Activated CD4-positive, alpha-beta memory T cell treated with anti-CD3 and anti-CD28 coated beads, Interleukin-2, amount 10 ng/mL, durations not matched to agents 7 days and 5 days (primary cell): ENCODE measurements around the gene TRRAP. TPM values are rescaled to one million over a fixed set of nuclear protein-coding genes. Genes with fewer than 3 reads are reported as not detected.
A peak's percentile ranks its signal among the peaks of the same experiment; 100 is the strongest.

Source experiments
- CTCF ChIA-PET: fragments of 350-600 bp; sonication (Branson Sonifier 250); formaldehyde crosslinking; loops from one replicate; lab custom pipeline; 2021; ENCODE audit warnings: antibody characterized with exemption, inconsistent platforms; lab: Charles Lee
- POLR2A ChIA-PET: fragments of 350-600 bp; sonication (Branson Sonifier 250); formaldehyde crosslinking; loops from one replicate; lab custom pipeline; 2021; ENCODE audit warnings: antibody characterized with exemption; lab: Charles Lee
- DNase-seq: peaks from one replicate; pipeline ENCODE4 v3.0.0-alpha.2; 2020
- H3K27ac Mint-ChIP-seq: one replicate; pipeline ENCODE4 v1.8.0; 2021; ENCODE audit warnings: mild to moderate bottlenecking, mixed read lengths
- H3K27me3 Mint-ChIP-seq: one replicate; pipeline ENCODE4 v1.8.0; 2021; ENCODE audit warnings: mixed read lengths
- H3K36me3 Mint-ChIP-seq: one replicate; pipeline ENCODE4 v1.8.0; 2021; ENCODE audit warnings: low read depth, mixed read lengths
- H3K4me1 Mint-ChIP-seq: one replicate; pipeline ENCODE4 v1.8.0; 2021; ENCODE audit warnings: mixed read lengths
- H3K4me3 Mint-ChIP-seq: one replicate; pipeline ENCODE4 v1.8.0; 2021; ENCODE audit warnings: mild to moderate bottlenecking, mixed read lengths
- H3K9me3 Mint-ChIP-seq: one replicate; pipeline ENCODE4 v1.8.0; 2021; ENCODE audit warnings: mixed read lengths
- total RNA-seq, 2 experiments: library from RNA; stranded (reverse); gene quantifications; one replicate each; pipeline ENCODE4 v1.2.3, GENCODE V29; 2021

The TRRAP gene
- total RNA-seq, 2 experiments from 2014 or later, result 47.8 to 54.3 TPM

- POLR2A ChIA-PET, result no interaction called here
- Mint-ChIP-seq H3K4me1 (no peaks in the 10 kb centered on the region), H3K27me3 (no peaks in the 10 kb centered on the region), H3K36me3 (peaks cover 56% of the 10 kb centered on the region), H3K27ac (no peak overlapping the region), H3K4me3 (no peak overlapping the region), H3K9me3 (no peaks in the 10 kb centered on the region)
- DNase-seq, result no peak
- CTCF ChIA-PET, result no interaction called here
These were observed 65.0 kb downstream of the TRRAP start for GRCh38 chr7:98943336-98943735.

GRCh38 chr7:98944386-98944785, 66.1 kb downstream of the TRRAP start:
- Mint-ChIP-seq H3K27ac (no peak overlapping the region), H3K27me3 (no peaks in the 10 kb centered on the region), H3K4me1 (no peaks in the 10 kb centered on the region), H3K9me3 (no peaks in the 10 kb centered on the region), H3K36me3 (peaks cover 53% of the 10 kb centered on the region), H3K4me3 (no peak overlapping the region)
- ChIA-PET CTCF (interaction anchor here (1.1 kb wide), 1 partner anchor 12 kb away, joined by 3 read pairs; no protein-coding TSS in a partner anchor), POLR2A (interaction anchor here (0.9 kb wide), 1 partner anchor 16 kb away, joined by 3 read pairs; no protein-coding TSS in a partner anchor)
- DNase-seq, result no peak

- CTCF ChIA-PET, result no interaction called here
These were observed 67.5 kb downstream of the TRRAP start for GRCh38 chr7:98945852-98946251.

GRCh38 chr7:98946389-98946788, 68.1 kb downstream of the TRRAP start:
- CTCF ChIA-PET, result interaction anchor here (0.6 kb wide), 1 partner anchor 13 kb away, joined by 3 read pairs; no protein-coding TSS in a partner anchor
- H3K4me1 Mint-ChIP-seq, result no peaks in the 10 kb centered on the region
- POLR2A ChIA-PET, result no interaction called here

More at GRCh38 chr7:98945852-98946251, 67.5 kb downstream of the TRRAP start:
- no peak overlapping the region for H3K27ac Mint-ChIP-seq
- POLR2A ChIA-PET, result no interaction called here
- no peaks in the 10 kb centered on the region for H3K27me3 Mint-ChIP-seq
- no peaks in the 10 kb centered on the region for H3K4me1 Mint-ChIP-seq
- peaks cover 61% of the 10 kb centered on the region for H3K36me3 Mint-ChIP-seq
- H3K9me3 Mint-ChIP-seq, result no peaks in the 10 kb centered on the region
- DNase-seq, result no peak
- H3K4me3 Mint-ChIP-seq, result no peak overlapping the region

GRCh38 chr7:98949336-98950044, 71.2 kb downstream of the TRRAP start:
- peaks cover 74% of the 10 kb centered on the region for H3K36me3 Mint-ChIP-seq
- ChIA-PET POLR2A (no interaction called here), CTCF (no interaction called here)
- no peaks in the 10 kb centered on the region for H3K9me3 Mint-ChIP-seq
- no peak overlapping the region for H3K27ac Mint-ChIP-seq
- no peaks in the 10 kb centered on the region for H3K4me1 Mint-ChIP-seq
- H3K27me3 Mint-ChIP-seq, result no peaks in the 10 kb centered on the region
- H3K4me3 Mint-ChIP-seq, result no peak overlapping the region
- DNase-seq, result no peak

More at GRCh38 chr7:98946389-98946788, 68.1 kb downstream of the TRRAP start:
- peak overlapping the region; percentile 66 for H3K27ac Mint-ChIP-seq
- H3K27me3 Mint-ChIP-seq, result no peaks in the 10 kb centered on the region
- H3K4me3 Mint-ChIP-seq, result no peak overlapping the region
- H3K9me3 Mint-ChIP-seq, result no peaks in the 10 kb centered on the region
- peaks cover 60% of the 10 kb centered on the region for H3K36me3 Mint-ChIP-seq
- DNase-seq, result no peak

GRCh38 chr7:98955992-98956391, 77.7 kb downstream of the TRRAP start:
- Mint-ChIP-seq H3K4me3 (no peak overlapping the region), H3K36me3 (peaks cover 81% of the 10 kb centered on the region), H3K9me3 (no peaks in the 10 kb centered on the region), H3K4me1 (no peaks in the 10 kb centered on the region), H3K27ac (no peak overlapping the region), H3K27me3 (no peaks in the 10 kb centered on the region)
- CTCF ChIA-PET, result no interaction called here
- DNase-seq, result no peak
- POLR2A ChIA-PET, result no interaction called here

GRCh38 chr7:98956469-98956868, 78.1 kb downstream of the TRRAP start:
- ChIA-PET POLR2A (no interaction called here), CTCF (no interaction called here)
- H3K4me1 Mint-ChIP-seq, result no peaks in the 10 kb centered on the region
- H3K4me3 Mint-ChIP-seq, result no peak overlapping the region
- H3K27ac Mint-ChIP-seq, result no peak overlapping the region
- H3K36me3 Mint-ChIP-seq, result peaks cover 82% of the 10 kb centered on the region
- H3K9me3 Mint-ChIP-seq, result no peaks in the 10 kb centered on the region
- no peak for DNase-seq
- H3K27me3 Mint-ChIP-seq, result no peaks in the 10 kb centered on the region

GRCh38 chr7:98956937-98957336, 78.6 kb downstream of the TRRAP start:
- no peaks in the 10 kb centered on the region for H3K4me1 Mint-ChIP-seq
- no peak for DNase-seq
- H3K27ac Mint-ChIP-seq, result no peak overlapping the region
- no peaks in the 10 kb centered on the region for H3K9me3 Mint-ChIP-seq
- ChIA-PET POLR2A (no interaction called here), CTCF (no interaction called here)
- no peak overlapping the region for H3K4me3 Mint-ChIP-seq
- no peaks in the 10 kb centered on the region for H3K27me3 Mint-ChIP-seq
- peaks cover 80% of the 10 kb centered on the region for H3K36me3 Mint-ChIP-seq

GRCh38 chr7:98957766-98958165, 79.4 kb downstream of the TRRAP start:
- Mint-ChIP-seq H3K27me3 (no peaks in the 10 kb centered on the region), H3K27ac (no peak overlapping the region), H3K4me1 (no peaks in the 10 kb centered on the region), H3K9me3 (no peaks in the 10 kb centered on the region), H3K4me3 (no peak overlapping the region), H3K36me3 (peaks cover 80% of the 10 kb centered on the region)
- ChIA-PET CTCF (no interaction called here), POLR2A (no interaction called here)
- no peak for DNase-seq

GRCh38 chr7:98958968-98959367, 80.6 kb downstream of the TRRAP start:
- Mint-ChIP-seq H3K36me3 (peaks cover 69% of the 10 kb centered on the region), H3K4me3 (no peak overlapping the region), H3K9me3 (no peaks in the 10 kb centered on the region), H3K27me3 (no peaks in the 10 kb centered on the region), H3K4me1 (no peaks in the 10 kb centered on the region), H3K27ac (no peak overlapping the region)
- no peak for DNase-seq
- POLR2A ChIA-PET, result no interaction called here
- CTCF ChIA-PET, result no interaction called here

- Mint-ChIP-seq H3K27ac (no peak overlapping the region), H3K9me3 (no peaks in the 10 kb centered on the region), H3K36me3 (peaks cover 72% of the 10 kb centered on the region), H3K27me3 (no peaks in the 10 kb centered on the region), H3K4me3 (no peak overlapping the region), H3K4me1 (no peaks in the 10 kb centered on the region)
- POLR2A ChIA-PET, result no interaction called here
- no peak for DNase-seq
- CTCF ChIA-PET, result no interaction called here
These were observed 85.0 kb downstream of the TRRAP start for GRCh38 chr7:98963305-98963704.

GRCh38 chr7:98964596-98964995, 86.3 kb downstream of the TRRAP start:
- Mint-ChIP-seq H3K4me1 (no peaks in the 10 kb centered on the region), H3K27ac (no peak overlapping the region), H3K36me3 (peaks cover 73% of the 10 kb centered on the region), H3K9me3 (no peaks in the 10 kb centered on the region), H3K4me3 (no peak overlapping the region), H3K27me3 (no peaks in the 10 kb centered on the region)
- POLR2A ChIA-PET, result interaction anchor here (0.6 kb wide), 1 partner anchor 392 kb away, joined by 3 read pairs; no protein-coding TSS in a partner anchor
- CTCF ChIA-PET, result no interaction called here
- DNase-seq, result no peak

- H3K4me1 Mint-ChIP-seq, result no peaks in the 10 kb centered on the region
- ChIA-PET POLR2A (no interaction called here), CTCF (no interaction called here)
- H3K9me3 Mint-ChIP-seq, result no peaks in the 10 kb centered on the region
- no peak for DNase-seq
- no peak overlapping the region for H3K27ac Mint-ChIP-seq
- no peak overlapping the region for H3K4me3 Mint-ChIP-seq
- peaks cover 82% of the 10 kb centered on the region for H3K36me3 Mint-ChIP-seq
- H3K27me3 Mint-ChIP-seq, result no peaks in the 10 kb centered on the region
These were observed 90.3 kb downstream of the TRRAP start for GRCh38 chr7:98968621-98969020.

GRCh38 chr7:98969386-98969785, 91.1 kb downstream of the TRRAP start:
- Mint-ChIP-seq H3K27me3 (no peaks in the 10 kb centered on the region), H3K27ac (no peak overlapping the region), H3K4me1 (no peaks in the 10 kb centered on the region), H3K9me3 (no peaks in the 10 kb centered on the region), H3K36me3 (peaks cover 86% of the 10 kb centered on the region), H3K4me3 (no peak overlapping the region)
- ChIA-PET CTCF (no interaction called here), POLR2A (no interaction called here)
- no peak for DNase-seq
